ENCODE results near the gene NCF2.

GRCh38 chr1:183544598-183545297 is 45.5 kb downstream of the NCF2 start:
- TF ChIP-seq JUND (IDR thresholded peaks at IDR 0.05) (no peak), TAF1 (conservative IDR thresholded peaks at IDR 0.05) (no peak), YY1 (IDR thresholded peaks at IDR 0.05) (no peak), SP1 (IDR thresholded peaks at IDR 0.05) (no peak), GABPA (IDR thresholded peaks at IDR 0.05 in 1 of 2, conservative IDR thresholded peaks at IDR 0.05 in 1 of 2) (no peak), RAD21 (IDR thresholded peaks at IDR 0.05) (no peak), RXRA (IDR thresholded peaks at IDR 0.05) (no peak), FOXA1 (IDR thresholded peaks at IDR 0.05) (no peak), EGR1 (IDR thresholded peaks at IDR 0.05; ENCODE audit: low read depth in 2 of 2) (no peak)
- TF ChIP-seq, protein P1, sequence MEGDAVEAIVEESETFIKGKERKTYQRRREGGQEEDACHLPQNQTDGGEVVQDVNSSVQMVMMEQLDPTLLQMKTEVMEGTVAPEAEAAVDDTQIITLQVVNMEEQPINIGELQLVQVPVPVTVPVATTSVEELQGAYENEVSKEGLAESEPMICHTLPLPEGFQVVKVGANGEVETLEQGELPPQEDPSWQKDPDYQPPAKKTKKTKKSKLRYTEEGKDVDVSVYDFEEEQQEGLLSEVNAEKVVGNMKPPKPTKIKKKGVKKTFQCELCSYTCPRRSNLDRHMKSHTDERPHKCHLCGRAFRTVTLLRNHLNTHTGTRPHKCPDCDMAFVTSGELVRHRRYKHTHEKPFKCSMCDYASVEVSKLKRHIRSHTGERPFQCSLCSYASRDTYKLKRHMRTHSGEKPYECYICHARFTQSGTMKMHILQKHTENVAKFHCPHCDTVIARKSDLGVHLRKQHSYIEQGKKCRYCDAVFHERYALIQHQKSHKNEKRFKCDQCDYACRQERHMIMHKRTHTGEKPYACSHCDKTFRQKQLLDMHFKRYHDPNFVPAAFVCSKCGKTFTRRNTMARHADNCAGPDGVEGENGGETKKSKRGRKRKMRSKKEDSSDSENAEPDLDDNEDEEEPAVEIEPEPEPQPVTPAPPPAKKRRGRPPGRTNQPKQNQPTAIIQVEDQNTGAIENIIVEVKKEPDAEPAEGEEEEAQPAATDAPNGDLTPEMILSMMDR (IDR thresholded peaks at IDR 0.05; ENCODE audit: low read depth, low read length, missing input control): no peak
- TF ChIP-seq, protein P2, sequence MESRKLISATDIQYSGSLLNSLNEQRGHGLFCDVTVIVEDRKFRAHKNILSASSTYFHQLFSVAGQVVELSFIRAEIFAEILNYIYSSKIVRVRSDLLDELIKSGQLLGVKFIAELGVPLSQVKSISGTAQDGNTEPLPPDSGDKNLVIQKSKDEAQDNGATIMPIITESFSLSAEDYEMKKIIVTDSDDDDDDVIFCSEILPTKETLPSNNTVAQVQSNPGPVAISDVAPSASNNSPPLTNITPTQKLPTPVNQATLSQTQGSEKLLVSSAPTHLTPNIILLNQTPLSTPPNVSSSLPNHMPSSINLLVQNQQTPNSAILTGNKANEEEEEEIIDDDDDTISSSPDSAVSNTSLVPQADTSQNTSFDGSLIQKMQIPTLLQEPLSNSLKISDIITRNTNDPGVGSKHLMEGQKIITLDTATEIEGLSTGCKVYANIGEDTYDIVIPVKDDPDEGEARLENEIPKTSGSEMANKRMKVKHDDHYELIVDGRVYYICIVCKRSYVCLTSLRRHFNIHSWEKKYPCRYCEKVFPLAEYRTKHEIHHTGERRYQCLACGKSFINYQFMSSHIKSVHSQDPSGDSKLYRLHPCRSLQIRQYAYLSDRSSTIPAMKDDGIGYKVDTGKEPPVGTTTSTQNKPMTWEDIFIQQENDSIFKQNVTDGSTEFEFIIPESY (IDR thresholded peaks at IDR 0.05): no peak
- TF ChIP-seq, protein P3, sequence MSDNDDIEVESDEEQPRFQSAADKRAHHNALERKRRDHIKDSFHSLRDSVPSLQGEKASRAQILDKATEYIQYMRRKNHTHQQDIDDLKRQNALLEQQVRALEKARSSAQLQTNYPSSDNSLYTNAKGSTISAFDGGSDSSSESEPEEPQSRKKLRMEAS (IDR thresholded peaks at IDR 0.05): no peak
- TF ChIP-seq, protein P4, sequence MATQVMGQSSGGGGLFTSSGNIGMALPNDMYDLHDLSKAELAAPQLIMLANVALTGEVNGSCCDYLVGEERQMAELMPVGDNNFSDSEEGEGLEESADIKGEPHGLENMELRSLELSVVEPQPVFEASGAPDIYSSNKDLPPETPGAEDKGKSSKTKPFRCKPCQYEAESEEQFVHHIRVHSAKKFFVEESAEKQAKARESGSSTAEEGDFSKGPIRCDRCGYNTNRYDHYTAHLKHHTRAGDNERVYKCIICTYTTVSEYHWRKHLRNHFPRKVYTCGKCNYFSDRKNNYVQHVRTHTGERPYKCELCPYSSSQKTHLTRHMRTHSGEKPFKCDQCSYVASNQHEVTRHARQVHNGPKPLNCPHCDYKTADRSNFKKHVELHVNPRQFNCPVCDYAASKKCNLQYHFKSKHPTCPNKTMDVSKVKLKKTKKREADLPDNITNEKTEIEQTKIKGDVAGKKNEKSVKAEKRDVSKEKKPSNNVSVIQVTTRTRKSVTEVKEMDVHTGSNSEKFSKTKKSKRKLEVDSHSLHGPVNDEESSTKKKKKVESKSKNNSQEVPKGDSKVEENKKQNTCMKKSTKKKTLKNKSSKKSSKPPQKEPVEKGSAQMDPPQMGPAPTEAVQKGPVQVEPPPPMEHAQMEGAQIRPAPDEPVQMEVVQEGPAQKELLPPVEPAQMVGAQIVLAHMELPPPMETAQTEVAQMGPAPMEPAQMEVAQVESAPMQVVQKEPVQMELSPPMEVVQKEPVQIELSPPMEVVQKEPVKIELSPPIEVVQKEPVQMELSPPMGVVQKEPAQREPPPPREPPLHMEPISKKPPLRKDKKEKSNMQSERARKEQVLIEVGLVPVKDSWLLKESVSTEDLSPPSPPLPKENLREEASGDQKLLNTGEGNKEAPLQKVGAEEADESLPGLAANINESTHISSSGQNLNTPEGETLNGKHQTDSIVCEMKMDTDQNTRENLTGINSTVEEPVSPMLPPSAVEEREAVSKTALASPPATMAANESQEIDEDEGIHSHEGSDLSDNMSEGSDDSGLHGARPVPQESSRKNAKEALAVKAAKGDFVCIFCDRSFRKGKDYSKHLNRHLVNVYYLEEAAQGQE (IDR thresholded peaks at IDR 0.05): no peak
